Measurements from ENCODE around the gene SLFN12. TPM values are rescaled to one million over a fixed set of nuclear protein-coding genes. Genes with fewer than 3 reads are reported as not detected.

Gene SLFN12
- total RNA-seq, 2 experiments from 2014 or later = 5.1 to 6.3 TPM

DNA sequence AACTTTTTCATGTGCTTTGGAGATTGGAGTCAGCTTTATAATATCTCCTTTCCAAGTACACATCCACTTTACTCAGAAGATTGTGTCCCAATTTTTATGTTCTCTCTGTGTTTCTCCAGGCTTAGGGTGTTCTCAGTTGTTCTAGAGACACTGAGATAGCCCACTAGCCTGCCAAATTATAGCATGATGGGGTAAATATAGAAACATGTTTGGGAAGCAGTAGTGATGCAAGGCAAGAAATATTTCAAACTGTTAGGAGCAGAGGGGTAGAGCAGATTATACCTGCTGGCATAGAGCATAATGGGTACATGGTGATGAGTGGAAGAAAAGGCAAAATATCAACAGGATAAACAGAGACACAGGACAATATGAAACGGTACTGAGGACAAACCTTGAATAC is 71.3 kb downstream of the SLFN12 start:
- ChIA-PET CTCF (interaction anchor here (1.4 kb wide), 1 partner anchor 10 kb away, joined by 3 read pairs; no protein-coding TSS in a partner anchor), POLR2A (interaction anchor here (0.8 kb wide), 1 partner anchor 12 kb away, joined by 3 read pairs; no protein-coding TSS in a partner anchor)
- DNase-seq (no peak), ATAC-seq (no peak)
- Mint-ChIP-seq H3K36me3 (ENCODE audit: low read depth) (peaks cover 82% of the 10 kb centered on the region), H3K27me3 (no peaks in the 10 kb centered on the region), H3K4me1 (ENCODE audit: low read depth) (peaks cover 32% of the 10 kb centered on the region), H3K9me3 (no peaks in the 10 kb centered on the region), H3K4me3 (no peak overlapping the region), H3K27ac (no peak overlapping the region)
- TF ChIP-seq, protein P1, sequence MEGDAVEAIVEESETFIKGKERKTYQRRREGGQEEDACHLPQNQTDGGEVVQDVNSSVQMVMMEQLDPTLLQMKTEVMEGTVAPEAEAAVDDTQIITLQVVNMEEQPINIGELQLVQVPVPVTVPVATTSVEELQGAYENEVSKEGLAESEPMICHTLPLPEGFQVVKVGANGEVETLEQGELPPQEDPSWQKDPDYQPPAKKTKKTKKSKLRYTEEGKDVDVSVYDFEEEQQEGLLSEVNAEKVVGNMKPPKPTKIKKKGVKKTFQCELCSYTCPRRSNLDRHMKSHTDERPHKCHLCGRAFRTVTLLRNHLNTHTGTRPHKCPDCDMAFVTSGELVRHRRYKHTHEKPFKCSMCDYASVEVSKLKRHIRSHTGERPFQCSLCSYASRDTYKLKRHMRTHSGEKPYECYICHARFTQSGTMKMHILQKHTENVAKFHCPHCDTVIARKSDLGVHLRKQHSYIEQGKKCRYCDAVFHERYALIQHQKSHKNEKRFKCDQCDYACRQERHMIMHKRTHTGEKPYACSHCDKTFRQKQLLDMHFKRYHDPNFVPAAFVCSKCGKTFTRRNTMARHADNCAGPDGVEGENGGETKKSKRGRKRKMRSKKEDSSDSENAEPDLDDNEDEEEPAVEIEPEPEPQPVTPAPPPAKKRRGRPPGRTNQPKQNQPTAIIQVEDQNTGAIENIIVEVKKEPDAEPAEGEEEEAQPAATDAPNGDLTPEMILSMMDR (IDR thresholded peaks at IDR 0.05) = no peak
- intact Hi-C loops (cut with micrococcal nuclease) = no loop called here

Other genes with a start within 250 kb of the SLFN12 start
- gene SLC35G3, start 238.1 kb downstream of the SLFN12 start, total RNA-seq = not detected
- 10 to 100 TPM; 29.1 to 32.7 TPM for gene SLFN5, start 189.4 kb downstream of the SLFN12 start, total RNA-seq
- gene SLFN11, start 58.9 kb downstream of the SLFN12 start, total RNA-seq = 100 to 1,000 TPM in 1 of 2 experiments, 10 to 100 TPM in 1; 95.8 to 106 TPM
- 10 to 100 TPM; 39.9 to 41.8 TPM for gene SLFN13, start 16.3 kb upstream of the SLFN12 start, total RNA-seq
- 10 to 100 TPM; 41.7 to 42.5 TPM for gene SLFN12L, start 105.2 kb upstream of the SLFN12 start, total RNA-seq
- gene SLFN14, start 128.3 kb upstream of the SLFN12 start, total RNA-seq = under 1 TPM in 1 of 2 experiments, not detected in 1; 0.11 TPM
- gene PEX12, start 146.1 kb upstream of the SLFN12 start, total RNA-seq = 1 to 10 TPM; 5.1 to 5.6 TPM
- gene AP2B1, start 154.8 kb upstream of the SLFN12 start, total RNA-seq = 100 to 1,000 TPM; 157 to 161 TPM